Neural progenitor cell (in vitro differentiated cells): ENCODE data around the gene XRCC3. TPM values are rescaled to one million over a fixed set of nuclear protein-coding genes. Genes with fewer than 3 reads are reported as not detected.

Experiments
- DNase-seq: peaks from one replicate; pipeline ENCODE4 v3.0.0-alpha.2; 2016; ENCODE audit warnings: low spot score
- H2AFZ ChIP-seq: fragments of 200-600 bp; sonication (generic); replicated peaks from 2 replicates; pipeline ENCODE4 v1.6.1; 2016; ENCODE audit warnings: antibody characterized with exemption
- H3F3A ChIP-seq: fragments of 200-600 bp; sonication (generic); 2 replicates; pipeline ENCODE4 v1.6.1; 2016; ENCODE audit warnings: antibody characterized with exemption, low read depth
- H3K27ac ChIP-seq: fragments of 200-600 bp; sonication (generic); 2 replicates; pipeline ENCODE4 v1.5.1; 2016; ENCODE audit warnings: mild to moderate bottlenecking
- H3K27me3 ChIP-seq: fragments of 200-600 bp; sonication (generic); 2 replicates; pipeline ENCODE4 v1.6.1; 2016; ENCODE audit warnings: mild to moderate bottlenecking, moderate library complexity
- H3K36me3 ChIP-seq: fragments of 200-600 bp; sonication (generic); 2 replicates; pipeline ENCODE4 v1.5.1; 2016
- H3K4me1 ChIP-seq: fragments of 200-600 bp; sonication (generic); 2 replicates; pipeline ENCODE4 v1.6.1; 2016; ENCODE audit warnings: mixed run types
- H3K4me2 ChIP-seq: fragments of 200-600 bp; sonication (generic); 2 replicates; pipeline ENCODE4 v1.6.1; 2016
- H3K4me3 ChIP-seq: fragments of 200-600 bp; sonication (generic); 2 replicates; pipeline ENCODE4 v1.5.1; 2016
- H3K79me2 ChIP-seq: fragments of 200-600 bp; sonication (generic); 2 replicates; pipeline ENCODE4 v1.6.1; 2016; ENCODE audit warnings: low read depth
- H3K9ac ChIP-seq: fragments of 200-600 bp; sonication (generic); 2 replicates; pipeline ENCODE4 v1.6.1; 2016
- H3K9me3 ChIP-seq: fragments of 200-600 bp; sonication (generic); 2 replicates; pipeline ENCODE4 v1.5.1; 2016; ENCODE audit warnings: low read depth
- H4K20me1 ChIP-seq: fragments of 200-600 bp; sonication (generic); 2 replicates; pipeline ENCODE4 v1.6.1; 2016; ENCODE audit warnings: low read depth
- H3K27ac Mint-ChIP-seq: 3 replicates; pipeline ENCODE4 v1.8.0; 2021; ENCODE audit warnings: mixed read lengths
- H3K27me3 Mint-ChIP-seq: 2 replicates; pipeline ENCODE4 v1.8.0; 2022; ENCODE audit warnings: low read depth, mild to moderate bottlenecking, inconsistent platforms, moderate library complexity, mixed read lengths; ENCODE audit not compliant: insufficient read depth
- H3K36me3 Mint-ChIP-seq: 3 replicates; pipeline ENCODE4 v1.8.0; 2021; ENCODE audit warnings: mixed read lengths
- H3K4me1 Mint-ChIP-seq: 3 replicates; pipeline ENCODE4 v1.8.0; 2021; ENCODE audit warnings: mixed read lengths
- H3K4me3 Mint-ChIP-seq: 3 replicates; pipeline ENCODE4 v1.8.0; 2021; ENCODE audit warnings: mild to moderate bottlenecking, moderate library complexity, mixed read lengths
- H3K9me3 Mint-ChIP-seq: 3 replicates; pipeline ENCODE4 v1.8.0; 2020; ENCODE audit warnings: mixed read lengths
- CTCF ChIP-seq: fragments of 200-600 bp; sonication (generic); IDR thresholded peaks from 2 replicates; pipeline ENCODE4 v1.5.1; 2017; ENCODE audit warnings: antibody characterized with exemption, mild to moderate bottlenecking
- EZH2 ChIP-seq: fragments of 200-600 bp; sonication (generic); IDR thresholded peaks from 2 replicates; pipeline ENCODE4 v1.6.1; 2017; ENCODE audit warnings: antibody characterized with exemption, mild to moderate bottlenecking, moderate library complexity
- EZH2phosphoT487 ChIP-seq: fragments of 200-600 bp; sonication (generic); IDR thresholded peaks from 2 replicates; pipeline ENCODE4 v1.6.1; 2017; ENCODE audit warnings: antibody characterized with exemption
- total RNA-seq: library from RNA; depleted of rRNA; stranded (reverse); fragments of >200 nt; gene quantifications from 2 replicates; pipeline ENCODE4 v1.2.3, GENCODE V29; 2015; ENCODE audit warnings: low replicate concordance

Gene XRCC3
- total RNA-seq, 1 donor from 2014 or later, result 59.7 TPM

DNA sequence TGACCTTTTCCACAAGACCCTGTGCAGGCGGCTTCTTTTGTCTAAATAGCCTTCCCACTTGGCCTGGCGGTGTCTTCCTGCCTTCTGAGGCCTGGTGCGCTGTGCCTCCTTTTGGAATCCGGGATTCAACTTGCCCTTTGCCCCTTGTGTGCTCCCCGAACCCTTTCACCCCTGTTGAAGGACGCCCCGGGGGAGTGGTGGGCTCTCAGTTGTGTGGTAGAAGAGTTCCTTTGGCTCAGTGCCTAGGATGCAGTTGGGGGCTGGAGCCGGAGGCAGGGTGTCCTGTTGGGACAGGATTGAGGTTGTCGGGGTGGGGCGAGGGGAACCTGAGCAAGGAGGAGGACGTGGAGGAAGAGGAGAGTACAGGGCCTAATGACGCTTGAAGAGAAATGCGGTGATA, 51.7 kb downstream of the XRCC3 start:
- peaks cover 10% of the 10 kb centered on the region for H4K20me1 ChIP-seq
- TF ChIP-seq CTCF, result no peak
- TF ChIP-seq EZH2, result no peak
- no peak for TF ChIP-seq EZH2phosphoT487
- no peak overlapping the region for H3K27ac ChIP-seq
- H3K9me3 Mint-ChIP-seq, result no peaks in the 10 kb centered on the region
- no peaks in the 10 kb centered on the region for H3K27me3 ChIP-seq
- no peaks in the 10 kb centered on the region for H3K27me3 Mint-ChIP-seq
- no peaks in the 10 kb centered on the region for H3F3A ChIP-seq
- H3K4me3 ChIP-seq, result no peak overlapping the region
- peaks cover 10% of the 10 kb centered on the region for H3K79me2 ChIP-seq
- H3K27ac Mint-ChIP-seq, result no peak overlapping the region
- H3K9ac ChIP-seq, result no peak overlapping the region
- no peak overlapping the region for H3K4me2 ChIP-seq
- H3K9me3 ChIP-seq, result no peaks in the 10 kb centered on the region
- no peaks in the 10 kb centered on the region for H3K4me1 ChIP-seq
- H3K4me3 Mint-ChIP-seq, result no peak overlapping the region
- H3K36me3 ChIP-seq, result peaks cover 5% of the 10 kb centered on the region
- H3K36me3 Mint-ChIP-seq, result peaks cover 29% of the 10 kb centered on the region
- no peaks in the 10 kb centered on the region for H3K4me1 Mint-ChIP-seq
- no peak for DNase-seq
- no peak overlapping the region for H2AFZ ChIP-seq

- H3K27me3 Mint-ChIP-seq, result no peaks in the 10 kb centered on the region
- no peaks in the 10 kb centered on the region for H3K9me3 ChIP-seq
- TF ChIP-seq EZH2phosphoT487 (no peak), CTCF (no peak), EZH2 (no peak)
- H3K9ac ChIP-seq, result no peak overlapping the region
- peaks cover 10% of the 10 kb centered on the region for H4K20me1 ChIP-seq
- no peak overlapping the region for H3K4me3 ChIP-seq
- H3K36me3 Mint-ChIP-seq, result peaks cover 32% of the 10 kb centered on the region
- H2AFZ ChIP-seq, result no peak overlapping the region
- no peaks in the 10 kb centered on the region for H3K4me1 Mint-ChIP-seq
- no peak overlapping the region for H3K4me2 ChIP-seq
- H3K27ac Mint-ChIP-seq, result no peak overlapping the region
- no peaks in the 10 kb centered on the region for H3K27me3 ChIP-seq
- peaks cover 5% of the 10 kb centered on the region for H3K36me3 ChIP-seq
- no peaks in the 10 kb centered on the region for H3K4me1 ChIP-seq
- no peak overlapping the region for H3K4me3 Mint-ChIP-seq
- no peak overlapping the region for H3K27ac ChIP-seq
- no peaks in the 10 kb centered on the region for H3K9me3 Mint-ChIP-seq
- no peak for DNase-seq
- H3F3A ChIP-seq, result no peaks in the 10 kb centered on the region
- H3K79me2 ChIP-seq, result peaks cover 10% of the 10 kb centered on the region
Measured at GRCh38 chr14:103662591-103662990, 52.7 kb downstream of the XRCC3 start.

DNA sequence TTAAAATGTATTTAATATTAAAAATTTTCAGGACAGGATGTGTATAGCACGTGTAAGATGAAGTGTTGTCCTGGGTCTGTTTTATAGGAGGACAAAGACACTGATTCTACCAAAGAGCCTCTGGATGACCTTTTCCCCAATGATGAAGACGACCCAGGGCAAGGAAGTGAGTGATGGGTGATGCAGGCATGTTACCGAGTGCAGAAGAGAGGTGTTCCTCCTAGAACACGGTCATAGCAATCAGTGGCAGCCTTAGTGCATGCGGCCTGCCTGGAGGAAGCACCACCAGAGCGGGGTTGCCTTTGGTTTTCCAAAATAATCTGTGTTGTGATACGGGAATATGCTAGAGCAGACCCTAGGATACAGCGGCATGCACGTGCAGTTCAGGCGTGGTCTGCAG, 53.2 kb downstream of the XRCC3 start:
- Mint-ChIP-seq H3K4me1 (no peaks in the 10 kb centered on the region), H3K9me3 (no peaks in the 10 kb centered on the region), H3K27me3 (no peaks in the 10 kb centered on the region), H3K27ac (no peak overlapping the region), H3K4me3 (no peak overlapping the region), H3K36me3 (peaks cover 37% of the 10 kb centered on the region)
- TF ChIP-seq CTCF, result no peak
- no peak for TF ChIP-seq EZH2phosphoT487
- no peak for TF ChIP-seq EZH2
- H3K4me3 ChIP-seq, result no peak overlapping the region
- H3K36me3 ChIP-seq, result peaks cover 5% of the 10 kb centered on the region
- no peak overlapping the region for H3K9ac ChIP-seq
- H3K4me1 ChIP-seq, result no peaks in the 10 kb centered on the region
- peaks cover 10% of the 10 kb centered on the region for H4K20me1 ChIP-seq
- peaks cover 11% of the 10 kb centered on the region for H3K79me2 ChIP-seq
- no peak overlapping the region for H2AFZ ChIP-seq
- DNase-seq, result no peak
- H3K9me3 ChIP-seq, result no peaks in the 10 kb centered on the region
- no peaks in the 10 kb centered on the region for H3K27me3 ChIP-seq
- no peaks in the 10 kb centered on the region for H3F3A ChIP-seq
- no peak overlapping the region for H3K4me2 ChIP-seq
- H3K27ac ChIP-seq, result no peak overlapping the region
